Activated naive CD8-positive, alpha-beta T cell treated with anti-CD3 and anti-CD28 coated beads, Interleukin-2, amount 50 U/mL, for 16 hours (primary cell): ENCODE data around the gene CPA1.

Experiments used
- DNase-seq: peaks from one replicate; pipeline ENCODE4 v3.0.0-alpha.2; 2020; ENCODE audit warnings: low read depth, low spot score

CPA1 gene

DNA sequence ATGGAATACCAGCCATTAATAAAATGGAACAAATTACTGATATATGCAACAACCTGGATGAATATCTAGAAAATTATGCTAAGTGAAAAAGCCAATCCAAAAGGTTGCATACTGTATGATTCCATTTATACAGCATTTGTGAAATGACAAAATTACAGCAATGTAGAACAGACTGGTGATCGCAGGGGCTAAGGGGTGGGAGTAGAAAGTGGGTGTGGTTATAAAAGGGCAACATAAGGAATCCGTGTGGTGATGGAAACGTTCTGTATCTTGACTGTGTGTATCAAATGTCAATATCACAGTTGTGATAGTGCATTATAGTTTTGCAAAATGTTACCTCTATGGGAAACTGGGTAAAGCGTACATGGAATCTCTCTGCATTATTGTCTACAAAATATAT lies 45.5 kb downstream of the CPA1 start:
- no peak for DNase-seq

- no peak for DNase-seq
Measured at GRCh38 chr7:130426564-130426963, 46.3 kb downstream of the CPA1 start.

- no peak for DNase-seq
Measured at GRCh38 chr7:130429019-130429418, 48.7 kb downstream of the CPA1 start.

DNA sequence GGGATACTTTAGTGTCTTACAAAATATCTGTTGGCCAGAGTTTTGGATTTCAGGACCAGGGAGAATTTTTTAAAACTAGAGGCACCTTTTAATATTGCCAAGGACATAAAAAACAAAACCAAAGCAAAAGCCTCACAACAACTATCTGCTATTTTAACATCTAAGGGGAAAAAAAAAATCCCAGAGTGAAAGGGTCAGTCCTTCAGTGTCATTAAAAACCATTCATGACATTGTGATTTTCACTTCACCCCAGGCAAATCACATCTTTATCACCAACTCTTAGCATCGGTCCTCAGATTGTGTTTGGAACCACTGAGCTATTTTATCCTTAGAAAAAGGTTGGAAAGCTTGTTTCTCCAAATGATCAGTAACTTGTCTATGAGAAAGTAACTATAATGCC lies 49.8 kb downstream of the CPA1 start:
- no peak for DNase-seq

DNA sequence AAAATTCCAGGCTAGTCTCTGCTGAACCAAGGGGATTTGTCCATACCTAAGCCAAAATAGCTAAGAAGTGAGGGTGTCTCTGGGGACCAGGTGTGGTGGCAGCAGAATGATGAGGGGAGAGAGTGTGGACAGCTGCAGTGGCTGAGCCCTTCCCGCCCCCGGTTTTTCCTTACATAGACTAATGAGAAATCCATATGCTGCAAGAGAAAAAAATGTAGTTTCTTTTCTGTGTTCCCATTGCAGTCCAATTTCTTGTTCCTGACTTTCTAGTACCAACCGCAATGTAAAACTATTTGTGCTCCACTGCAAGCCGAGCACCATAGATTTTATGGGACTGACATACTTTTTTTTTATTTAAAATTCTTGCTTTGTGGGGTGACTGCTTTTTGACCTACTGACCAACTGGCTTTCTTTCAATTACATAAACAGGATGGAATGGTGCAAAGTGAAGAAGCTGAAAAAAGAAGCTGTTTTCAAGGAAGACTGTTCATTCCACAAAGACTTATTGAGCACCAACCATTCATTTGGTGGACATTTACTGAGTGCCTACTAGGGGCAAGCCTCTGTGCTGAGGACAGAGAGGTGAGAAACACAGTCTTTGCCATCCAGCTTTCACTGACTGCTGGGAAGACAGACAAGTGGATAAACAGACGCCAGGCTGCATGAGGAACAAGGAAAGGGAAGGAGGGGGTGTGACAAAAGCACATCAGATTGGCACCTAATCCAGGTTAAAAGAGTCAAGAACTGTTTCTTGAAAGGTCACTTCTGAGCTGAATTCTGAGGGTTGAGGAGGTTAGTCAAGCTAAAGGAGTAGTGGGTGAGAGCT lies 50.8 kb downstream of the CPA1 start:
- DNase-seq: no peak

GRCh38 chr7:130432886-130433285 lies 52.6 kb downstream of the CPA1 start:
- DNase-seq: no peak

DNA sequence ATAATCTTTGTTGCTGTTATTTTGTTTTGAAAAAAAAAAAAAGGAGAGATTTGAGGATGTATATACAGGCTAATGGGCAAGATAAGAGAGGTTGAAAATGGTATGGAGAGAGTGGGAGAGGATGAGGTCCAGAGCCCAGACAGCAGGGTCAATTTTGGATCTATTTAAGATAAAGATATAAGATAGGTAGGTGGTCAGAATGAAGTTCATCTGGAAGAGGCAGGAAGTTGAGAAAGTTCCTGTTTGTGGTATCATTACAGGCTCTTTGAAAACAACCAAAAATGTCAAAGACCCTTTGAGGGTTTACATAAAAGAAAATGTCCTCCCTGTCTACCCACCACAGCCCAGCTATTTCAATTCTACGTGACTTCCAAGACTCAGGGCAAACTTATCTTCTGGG lies 53.0 kb downstream of the CPA1 start:
- DNase-seq: no peak

DNA sequence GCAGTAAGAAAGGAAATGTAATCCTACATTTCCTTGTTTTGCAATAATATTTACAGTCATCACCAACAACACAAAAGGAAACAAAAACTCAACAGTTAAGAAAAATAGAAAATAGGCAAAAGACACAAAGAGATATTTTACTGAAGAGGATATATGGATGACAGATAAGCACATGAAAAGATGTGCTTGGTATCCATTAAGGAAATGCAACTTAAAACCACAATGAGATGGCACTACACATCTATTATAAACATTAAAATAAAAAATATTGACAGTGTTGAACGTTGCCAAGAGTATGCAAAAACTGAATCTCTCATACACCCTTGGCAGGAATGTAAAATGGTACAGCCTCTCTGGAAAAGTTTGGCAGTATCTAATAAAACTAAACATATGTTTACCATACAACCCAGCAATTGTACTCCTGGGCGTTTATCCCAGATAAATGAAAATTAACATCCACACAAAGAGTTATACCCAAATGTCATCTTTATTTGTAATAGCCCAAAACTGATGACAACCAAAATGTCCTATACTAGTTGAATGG lies 55.1 kb downstream of the CPA1 start:
- DNase-seq: no peak

- no peak for DNase-seq
Measured at GRCh38 chr7:130436253-130436652, 56.0 kb downstream of the CPA1 start.
